Measurements from ENCODE around the gene BCKDHB.

Gene BCKDHB

GRCh38 chr6:80388507-80388906, 282.0 kb downstream of the BCKDHB start:
- no peak for DNase-seq (ENCODE audit: low read depth)
